HG02870 (cell line): ENCODE results near the gene TTC39C.
"Not testable (repeated sequence)": the region's sequence is repeated elsewhere in the genome, so short reads cannot be mapped to it uniquely, and the experiment has no call there.

ENCODE experiments used
- ATAC-seq: cut with Tn5 transposase; IDR thresholded peaks from one replicate; pipeline ENCODE4 v1.9.1; 2021; ENCODE audit warnings: mild to moderate bottlenecking, moderate library complexity; ENCODE audit not compliant: unreplicated experiment

TTC39C gene

GRCh38 chr18:24051031-24051947 is 36.7 kb downstream of the TTC39C start:
- ATAC-seq: peak; percentile 54

- no peak for ATAC-seq
Measured at GRCh38 chr18:24052053-24052452, 37.5 kb downstream of the TTC39C start.

GRCh38 chr18:24053211-24053610 is 38.7 kb downstream of the TTC39C start:
- no peak for ATAC-seq

- no peak for ATAC-seq
Measured at GRCh38 chr18:24054130-24054529, 39.6 kb downstream of the TTC39C start.

GRCh38 chr18:24055009-24055804 is 40.7 kb downstream of the TTC39C start:
- no peak for ATAC-seq

GRCh38 chr18:24055878-24056277 is 41.3 kb downstream of the TTC39C start:
- ATAC-seq: no peak

- no peak for ATAC-seq
Measured at GRCh38 chr18:24056506-24056905, 42.0 kb downstream of the TTC39C start.

GRCh38 chr18:24057804-24058203 is 43.2 kb downstream of the TTC39C start:
- no peak for ATAC-seq

GRCh38 chr18:24059385-24059784 is 44.8 kb downstream of the TTC39C start:
- ATAC-seq: not testable (repeated sequence)

- ATAC-seq: no peak
Measured at GRCh38 chr18:24060644-24061043, 46.1 kb downstream of the TTC39C start.

- no peak for ATAC-seq
Measured at GRCh38 chr18:24063121-24063731, 48.7 kb downstream of the TTC39C start.

- ATAC-seq: no peak
Measured at GRCh38 chr18:24064391-24065100, 50.0 kb downstream of the TTC39C start.

- ATAC-seq: no peak
Measured at GRCh38 chr18:24065906-24066305, 51.4 kb downstream of the TTC39C start.

GRCh38 chr18:24068945-24069693 is 54.6 kb downstream of the TTC39C start:
- ATAC-seq: no peak

- no peak for ATAC-seq
Measured at GRCh38 chr18:24071029-24071428, 56.5 kb downstream of the TTC39C start.

- no peak for ATAC-seq
Measured at GRCh38 chr18:24071779-24072178, 57.2 kb downstream of the TTC39C start.

- no peak for ATAC-seq
Measured at GRCh38 chr18:24072743-24073142, 58.2 kb downstream of the TTC39C start.

GRCh38 chr18:24073791-24074190 is 59.2 kb downstream of the TTC39C start:
- ATAC-seq: no peak

- ATAC-seq: not testable (repeated sequence)
Measured at GRCh38 chr18:24074757-24075156, 60.2 kb downstream of the TTC39C start.
